Left forelimb (tissue), 1 donor: ENCODE data around the gene CHRFAM7A.
"Not testable (repeated sequence)": the region's sequence is repeated elsewhere in the genome, so short reads cannot be mapped to it uniquely, and the experiment has no call there.

ENCODE experiments used
- DNase-seq: peaks from one replicate; pipeline ENCODE4 v3.0.0-alpha.2; 2018; ENCODE audit warnings: low spot score

Gene CHRFAM7A

DNA sequence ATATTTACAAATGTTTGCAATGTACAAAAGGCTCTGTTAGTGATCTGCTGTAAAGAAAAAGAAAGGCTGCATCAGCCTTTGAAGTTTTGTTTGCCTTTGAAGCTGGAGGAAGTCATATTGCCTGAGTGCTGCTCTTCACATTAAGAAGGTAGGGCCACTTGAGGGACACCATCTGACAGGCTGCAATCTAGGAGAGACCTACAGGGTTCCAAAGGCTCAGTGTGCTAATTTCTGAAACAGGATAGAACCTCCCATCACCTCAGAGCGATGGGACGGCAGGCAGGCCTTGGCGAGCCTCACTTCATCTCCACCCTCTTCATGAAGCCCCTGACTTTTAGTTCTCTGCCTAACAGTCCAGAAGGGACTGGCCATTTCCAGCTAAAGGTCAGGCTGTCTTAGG lies 77.6 kb downstream of the CHRFAM7A start:
- DNase-seq: not testable (repeated sequence)

DNA sequence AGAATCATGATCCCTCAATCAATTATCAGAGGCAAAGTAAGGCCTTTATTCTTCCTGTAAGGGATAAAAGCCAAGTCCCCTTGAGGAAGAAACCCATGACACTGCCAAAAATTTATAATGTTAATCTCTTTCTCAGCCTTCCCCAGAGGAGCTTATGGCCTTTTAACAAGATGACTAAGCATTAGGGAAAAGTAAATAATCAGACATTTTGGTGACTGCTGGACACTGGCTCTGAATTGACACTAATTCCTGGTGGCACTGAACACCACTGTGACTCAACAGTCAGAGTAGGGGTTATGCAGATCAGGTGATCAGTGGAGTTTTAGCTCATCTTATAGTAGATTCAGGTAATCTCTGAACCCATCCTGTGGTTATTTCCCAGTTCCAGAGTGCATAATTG lies 82.8 kb downstream of the CHRFAM7A start:
- not testable (repeated sequence) for DNase-seq
